ENCODE measurements around the gene LAMP2.

DNA sequence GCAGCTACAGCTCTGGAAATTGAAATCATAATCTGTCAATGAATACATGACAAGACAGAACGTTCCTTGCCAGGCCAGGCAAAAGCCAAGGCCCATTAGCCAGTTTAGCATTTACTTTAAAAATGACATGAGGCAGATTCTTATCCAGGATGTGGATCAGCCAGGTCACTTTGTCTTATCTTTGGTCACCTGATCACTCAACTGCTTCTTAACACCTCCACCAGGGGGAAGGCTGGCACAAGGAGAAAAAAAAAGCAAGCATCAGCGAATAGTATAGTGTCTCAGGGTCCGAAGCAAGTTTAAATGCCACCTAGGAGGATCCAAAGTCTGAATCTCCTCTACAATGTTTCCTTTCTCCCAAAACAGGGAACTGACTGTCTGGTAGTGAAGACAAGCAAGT lies 88.4 kb downstream of the LAMP2 start:
- TF ChIP-seq, protein P1, sequence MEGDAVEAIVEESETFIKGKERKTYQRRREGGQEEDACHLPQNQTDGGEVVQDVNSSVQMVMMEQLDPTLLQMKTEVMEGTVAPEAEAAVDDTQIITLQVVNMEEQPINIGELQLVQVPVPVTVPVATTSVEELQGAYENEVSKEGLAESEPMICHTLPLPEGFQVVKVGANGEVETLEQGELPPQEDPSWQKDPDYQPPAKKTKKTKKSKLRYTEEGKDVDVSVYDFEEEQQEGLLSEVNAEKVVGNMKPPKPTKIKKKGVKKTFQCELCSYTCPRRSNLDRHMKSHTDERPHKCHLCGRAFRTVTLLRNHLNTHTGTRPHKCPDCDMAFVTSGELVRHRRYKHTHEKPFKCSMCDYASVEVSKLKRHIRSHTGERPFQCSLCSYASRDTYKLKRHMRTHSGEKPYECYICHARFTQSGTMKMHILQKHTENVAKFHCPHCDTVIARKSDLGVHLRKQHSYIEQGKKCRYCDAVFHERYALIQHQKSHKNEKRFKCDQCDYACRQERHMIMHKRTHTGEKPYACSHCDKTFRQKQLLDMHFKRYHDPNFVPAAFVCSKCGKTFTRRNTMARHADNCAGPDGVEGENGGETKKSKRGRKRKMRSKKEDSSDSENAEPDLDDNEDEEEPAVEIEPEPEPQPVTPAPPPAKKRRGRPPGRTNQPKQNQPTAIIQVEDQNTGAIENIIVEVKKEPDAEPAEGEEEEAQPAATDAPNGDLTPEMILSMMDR (IDR thresholded peaks at IDR 0.05), result peak in 1 of 12 donors; percentile 12
- TF ChIP-seq POLR2A (IDR thresholded peaks at IDR 0.05), result no peak

Measured in heart left ventricle (tissue), 13 donors.